Activated CD8-positive, alpha-beta T cell treated with anti-CD3 and anti-CD28 coated beads, Interleukin-2, amount 10 ng/mL, durations not matched to agents 7 days and 5 days (primary cell): ENCODE data around the gene DUSP5. TPM values are rescaled to one million over a fixed set of nuclear protein-coding genes. Genes with fewer than 3 reads are reported as not detected.

ENCODE experiments used
- ATAC-seq: fragments of 150-1000 bp; cut with Tn5 transposase; one replicate; pipeline ENCODE4 v1.10.0; 2021; ENCODE audit warnings: moderate library complexity
- CTCF ChIA-PET: fragments of 350-600 bp; sonication (Branson Sonifier 250); formaldehyde crosslinking; loops from one replicate; lab custom pipeline; 2021; ENCODE audit warnings: antibody characterized with exemption; lab: Charles Lee
- POLR2A ChIA-PET: fragments of 350-600 bp; sonication (Branson Sonifier 250); formaldehyde crosslinking; loops from one replicate; lab custom pipeline; 2021; ENCODE audit warnings: antibody characterized with exemption; lab: Charles Lee
- DNase-seq: peaks from one replicate; pipeline ENCODE4 v3.0.0-alpha.2; 2020
- H3K27ac Mint-ChIP-seq: one replicate; pipeline ENCODE4 v1.8.0; 2021; ENCODE audit warnings: mild to moderate bottlenecking, mixed read lengths
- H3K27me3 Mint-ChIP-seq: one replicate; pipeline ENCODE4 v1.8.0; 2021; ENCODE audit warnings: low read depth, mixed read lengths
- H3K36me3 Mint-ChIP-seq: one replicate; pipeline ENCODE4 v1.8.0; 2021; ENCODE audit warnings: low read depth, mixed read lengths
- H3K4me1 Mint-ChIP-seq: one replicate; pipeline ENCODE4 v1.8.0; 2021; ENCODE audit warnings: low read depth, mixed read lengths
- H3K4me3 Mint-ChIP-seq: one replicate; pipeline ENCODE4 v1.8.0; 2021; ENCODE audit warnings: mild to moderate bottlenecking, mixed read lengths
- H3K9me3 Mint-ChIP-seq: one replicate; pipeline ENCODE4 v1.8.0; 2022; ENCODE audit warnings: mixed read lengths; ENCODE audit not compliant: insufficient read depth
- total RNA-seq, 2 experiments: library from RNA; stranded (reverse); gene quantifications; one replicate each; pipeline ENCODE4 v1.2.3, GENCODE V29; 2021

Gene DUSP5
- total RNA-seq, 2 experiments from 2014 or later: 26.8 to 27.8 TPM

GRCh38 chr10:110502072-110502845 lies 4.6 kb downstream of the DUSP5 start:
- Mint-ChIP-seq H3K9me3 (no peaks in the 10 kb centered on the region), H3K27me3 (no peaks in the 10 kb centered on the region), H3K4me1 (peaks cover 86% of the 10 kb centered on the region), H3K36me3 (peaks cover 72% of the 10 kb centered on the region), H3K4me3 (peak overlapping the region; percentile 97), H3K27ac (peak overlapping the region; percentile 85)
- no peak for DNase-seq
- ATAC-seq: no peak
- ChIA-PET POLR2A (interaction anchor here (0.7 to 1.7 kb wide), 5 partner anchors 11 to 334 kb away, joined by 3 to 5 read pairs (median 3); partner anchors contain the start of gene SMNDC1), CTCF (interaction anchor here (0.6 to 8.1 kb wide), 13 partner anchors 10 to 196 kb away, joined by 3 to 85 read pairs (median 4); partner anchors contain the start of gene SMNDC1)

DNA sequence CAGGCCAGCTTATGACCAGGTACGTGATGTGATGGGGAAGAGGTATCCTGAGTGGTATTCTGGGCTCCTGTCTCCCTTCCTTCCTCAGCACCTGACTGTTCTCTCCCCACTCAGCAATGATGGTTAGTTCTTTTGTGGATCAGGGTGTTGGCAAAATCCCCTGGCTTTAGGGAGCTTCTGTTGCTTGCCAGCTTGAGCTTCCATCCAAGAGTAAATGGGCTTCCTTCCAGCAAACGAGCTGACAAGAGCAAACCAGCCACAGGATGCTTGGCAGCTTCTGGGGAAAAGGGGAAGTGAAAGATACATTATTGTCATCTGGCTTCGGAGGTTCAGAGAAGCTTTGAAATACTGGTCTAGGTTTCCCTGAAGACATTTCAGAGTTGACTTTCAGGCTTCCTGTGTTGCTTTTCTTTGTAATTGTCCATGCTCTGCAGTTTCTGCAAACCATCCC lies 5.2 kb downstream of the DUSP5 start:
- H3K27ac Mint-ChIP-seq: peak overlapping the region; percentile 85
- H3K36me3 Mint-ChIP-seq: peaks cover 78% of the 10 kb centered on the region
- peaks cover 90% of the 10 kb centered on the region for H3K4me1 Mint-ChIP-seq
- POLR2A ChIA-PET: interaction anchor here (0.6 to 1.7 kb wide), 10 partner anchors 8 to 334 kb away, joined by 3 to 5 read pairs (median 3); partner anchors contain the start of gene SMNDC1
- CTCF ChIA-PET: interaction anchor here (0.6 to 8.1 kb wide), 13 partner anchors 10 to 196 kb away, joined by 3 to 85 read pairs (median 4); partner anchors contain the start of gene SMNDC1
- H3K27me3 Mint-ChIP-seq: no peaks in the 10 kb centered on the region
- DNase-seq (no peak), ATAC-seq (no peak)
- no peaks in the 10 kb centered on the region for H3K9me3 Mint-ChIP-seq
- H3K4me3 Mint-ChIP-seq: peak overlapping the region; percentile 97

GRCh38 chr10:110503528-110504110 lies 5.9 kb downstream of the DUSP5 start:
- ChIA-PET POLR2A (interaction anchor here (0.6 to 1.7 kb wide), 11 partner anchors 9 to 199 kb away, joined by 3 to 5 read pairs (median 3); partner anchors contain the start of gene SMNDC1), CTCF (interaction anchor here (0.8 to 8.1 kb wide), 14 partner anchors 9 to 197 kb away, joined by 3 to 85 read pairs (median 4); partner anchors contain the start of gene SMNDC1)
- no peak for DNase-seq
- H3K4me1 Mint-ChIP-seq: peaks cover 97% of the 10 kb centered on the region
- H3K4me3 Mint-ChIP-seq: peak overlapping the region; percentile 97
- H3K27ac Mint-ChIP-seq: peak overlapping the region; percentile 85
- no peak for ATAC-seq
- H3K9me3 Mint-ChIP-seq: no peaks in the 10 kb centered on the region
- H3K27me3 Mint-ChIP-seq: no peaks in the 10 kb centered on the region
- peaks cover 85% of the 10 kb centered on the region for H3K36me3 Mint-ChIP-seq

DNA sequence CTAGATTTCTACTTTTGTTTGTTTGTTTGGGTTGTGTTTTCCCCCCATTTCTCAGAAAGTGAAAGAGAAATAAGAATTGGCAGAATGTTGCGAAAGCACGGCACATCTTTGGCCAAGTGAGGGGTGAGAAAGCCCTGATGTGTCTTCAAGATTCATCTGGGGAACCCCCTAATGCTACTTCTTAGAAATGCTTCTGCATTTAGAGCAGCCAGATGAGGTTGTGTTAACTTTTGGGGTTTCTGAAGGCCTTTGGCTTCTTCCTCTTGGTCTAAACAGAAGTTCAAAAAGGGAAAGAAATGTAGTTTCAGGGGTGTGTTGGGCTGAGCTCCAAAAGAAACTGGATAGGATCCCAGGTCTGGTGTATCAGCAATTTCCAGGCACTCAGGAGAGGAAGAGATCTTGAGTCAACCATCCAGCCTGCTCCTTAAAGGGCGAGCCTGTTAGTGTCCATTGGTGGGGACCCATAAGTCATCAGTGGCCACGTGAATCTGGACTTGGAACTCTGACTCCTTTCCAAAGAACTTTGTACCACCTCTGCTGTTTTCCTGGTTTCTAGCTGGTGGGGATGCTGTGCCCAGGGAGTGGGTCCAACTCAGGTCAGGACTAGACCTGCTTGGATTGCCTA lies 6.5 kb downstream of the DUSP5 start:
- Mint-ChIP-seq H3K27me3 (no peaks in the 10 kb centered on the region), H3K9me3 (no peaks in the 10 kb centered on the region), H3K27ac (peak overlapping the region; percentile 85), H3K4me3 (peak overlapping the region; percentile 97), H3K4me1 (peaks cover 98% of the 10 kb centered on the region), H3K36me3 (peaks cover 86% of the 10 kb centered on the region)
- ATAC-seq (peak; percentile 80), DNase-seq (peak; percentile 85)
- POLR2A ChIA-PET: interaction anchor here (0.6 to 1.6 kb wide), 7 partner anchors 9 to 32 kb away, joined by 3 to 4 read pairs (median 3); no protein-coding TSS in a partner anchor
- CTCF ChIA-PET: interaction anchor here (0.8 to 8.1 kb wide), 13 partner anchors 9 to 198 kb away, joined by 3 to 85 read pairs (median 4); partner anchors contain the start of gene SMNDC1

GRCh38 chr10:110505130-110505770 lies 7.5 kb downstream of the DUSP5 start:
- CTCF ChIA-PET: interaction anchor here (0.6 to 8.1 kb wide), 6 partner anchors 8 to 199 kb away, joined by 3 to 85 read pairs (median 14); partner anchors contain the start of gene SMNDC1
- ATAC-seq (no peak), DNase-seq (no peak)
- POLR2A ChIA-PET: interaction anchor here (1.0 kb wide), 1 partner anchor 23 kb away, joined by 3 read pairs; no protein-coding TSS in a partner anchor
- Mint-ChIP-seq H3K27me3 (no peaks in the 10 kb centered on the region), H3K27ac (peak overlapping the region; percentile 85), H3K4me3 (no peak overlapping the region), H3K9me3 (no peaks in the 10 kb centered on the region), H3K4me1 (peaks cover 92% of the 10 kb centered on the region), H3K36me3 (peaks cover 87% of the 10 kb centered on the region)

DNA sequence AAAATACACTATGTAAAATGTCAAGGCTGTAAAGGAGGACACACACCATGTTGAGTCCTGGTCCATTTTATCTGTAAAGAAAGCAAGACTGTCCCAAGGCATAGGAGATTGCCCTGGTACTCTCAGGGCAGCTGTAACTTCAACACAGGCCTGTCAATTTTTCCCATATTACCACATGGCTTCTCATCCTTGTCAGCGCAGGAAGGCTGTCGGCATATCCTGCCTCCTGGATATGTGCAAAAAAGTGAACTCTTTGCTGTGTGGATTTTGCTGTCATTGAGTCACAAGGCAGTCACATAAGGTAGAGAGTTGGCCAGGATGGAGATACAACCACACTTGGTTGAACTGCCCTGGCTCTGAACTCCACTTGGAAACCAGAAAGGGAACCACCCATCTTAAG lies 8.7 kb downstream of the DUSP5 start:
- H3K4me3 Mint-ChIP-seq: no peak overlapping the region

GRCh38 chr10:110507346-110507745 lies 9.6 kb downstream of the DUSP5 start:
- Mint-ChIP-seq H3K4me1 (peaks cover 85% of the 10 kb centered on the region), H3K4me3 (no peak overlapping the region), H3K9me3 (no peaks in the 10 kb centered on the region), H3K36me3 (peaks cover 98% of the 10 kb centered on the region), H3K27me3 (no peaks in the 10 kb centered on the region), H3K27ac (no peak overlapping the region)
- no peak for DNase-seq
- ChIA-PET CTCF (interaction anchor here (0.7 to 1.3 kb wide), 3 partner anchors 12 to 153 kb away, joined by 3 to 4 read pairs (median 3); no protein-coding TSS in a partner anchor), POLR2A (interaction anchor here (0.7 to 1.5 kb wide), 5 partner anchors 9 to 202 kb away, joined by 3 to 5 read pairs (median 4); partner anchors contain the start of genes DUSP5 and SMNDC1)
- no peak for ATAC-seq

More for the DNA sequence above, 8.7 kb downstream of the DUSP5 start:
- DNase-seq (no peak), ATAC-seq (no peak)
- Mint-ChIP-seq H3K4me1 (peaks cover 90% of the 10 kb centered on the region), H3K27me3 (no peaks in the 10 kb centered on the region), H3K27ac (no peak overlapping the region), H3K9me3 (no peaks in the 10 kb centered on the region), H3K36me3 (peaks cover 89% of the 10 kb centered on the region)
- ChIA-PET POLR2A (interaction anchor here (0.7 to 1.4 kb wide), 3 partner anchors 8 to 201 kb away, joined by 3 to 5 read pairs (median 3); partner anchors contain the start of gene SMNDC1), CTCF (interaction anchor here (1.1 to 6.5 kb wide), 3 partner anchors 13 to 152 kb away, joined by 3 to 49 read pairs (median 3); no protein-coding TSS in a partner anchor)

- H3K36me3 Mint-ChIP-seq: peaks cover 96% of the 10 kb centered on the region
- peaks cover 82% of the 10 kb centered on the region for H3K4me1 Mint-ChIP-seq
- ChIA-PET CTCF (no interaction called here), POLR2A (interaction anchor here (1.3 to 1.5 kb wide), 2 partner anchors 11 to 23 kb away, joined by 4 read pairs; partner anchors contain the start of gene DUSP5)
- H3K4me3 Mint-ChIP-seq: no peak overlapping the region
- no peaks in the 10 kb centered on the region for H3K27me3 Mint-ChIP-seq
- ATAC-seq: no peak
- no peak for DNase-seq
- H3K9me3 Mint-ChIP-seq: no peaks in the 10 kb centered on the region
- H3K27ac Mint-ChIP-seq: peak overlapping the region; percentile 20
Measured at GRCh38 chr10:110508159-110508788, 10.6 kb downstream of the DUSP5 start.

DNA sequence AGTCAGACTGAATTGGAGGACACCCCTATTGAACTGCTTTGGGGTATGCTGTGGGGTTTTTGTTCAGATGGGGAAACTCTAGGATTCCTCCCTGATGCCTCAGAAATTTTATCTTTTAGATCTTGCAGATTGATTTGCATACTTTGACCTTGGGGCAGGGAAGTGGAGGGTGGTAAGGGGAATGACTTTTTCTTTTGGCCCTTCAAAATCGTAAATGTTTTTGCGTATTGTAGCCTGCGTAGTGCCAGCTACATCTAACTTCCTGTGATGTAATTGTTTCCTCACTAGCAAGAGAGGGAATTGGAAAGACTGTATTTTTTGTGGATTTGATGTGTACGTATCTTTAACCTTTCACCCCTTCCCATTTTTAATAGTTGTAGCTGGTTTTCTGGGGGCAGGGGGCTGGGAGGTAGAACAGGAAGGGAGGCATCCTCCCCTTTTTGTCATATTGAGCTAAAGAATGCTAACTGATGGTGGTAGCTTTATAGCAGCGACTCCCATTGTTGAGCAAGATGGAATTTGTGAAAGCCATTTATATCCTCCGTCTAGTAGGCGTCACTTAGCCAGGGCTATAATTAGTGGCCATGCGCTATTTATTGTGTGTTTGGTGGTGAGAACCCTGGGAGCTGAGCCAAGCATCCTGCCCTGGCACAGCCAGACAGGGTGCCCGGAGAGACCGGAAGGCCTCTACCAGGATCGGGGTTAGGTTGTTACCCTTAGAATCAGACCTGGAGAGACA lies 11.3 kb downstream of the DUSP5 start:
- Mint-ChIP-seq H3K36me3 (peaks cover 96% of the 10 kb centered on the region), H3K4me1 (peaks cover 75% of the 10 kb centered on the region), H3K27me3 (no peaks in the 10 kb centered on the region), H3K4me3 (no peak overlapping the region), H3K9me3 (no peaks in the 10 kb centered on the region), H3K27ac (peak overlapping the region; percentile 20)
- ChIA-PET POLR2A (interaction anchor here (1.5 kb wide), 1 partner anchor 23 kb away, joined by 4 read pairs; no protein-coding TSS in a partner anchor), CTCF (interaction anchor here (0.9 kb wide), 1 partner anchor 154 kb away, joined by 4 read pairs; no protein-coding TSS in a partner anchor)
- ATAC-seq (no peak), DNase-seq (no peak)
